Nephron (organoid): ENCODE data around the gene ARHGAP29.

Experiments used
- H3K27ac Mint-ChIP-seq, 3 experiments: 2 replicates each; pipeline ENCODE4 v1.8.0; 2020; ENCODE audit warnings: mixed read lengths in 3 of 3, mild to moderate bottlenecking in 2 of 3, moderate library complexity in 1 of 3
- H3K27me3 Mint-ChIP-seq: 2 replicates; pipeline ENCODE4 v1.8.0; 2021; ENCODE audit warnings: low read depth, mild to moderate bottlenecking, moderate library complexity, mixed read lengths
- H3K36me3 Mint-ChIP-seq: 2 replicates; pipeline ENCODE4 v1.8.0; 2020; ENCODE audit warnings: low read depth, mixed read lengths
- H3K4me1 Mint-ChIP-seq: 2 replicates; pipeline ENCODE4 v1.8.0; 2020; ENCODE audit warnings: mixed read lengths
- H3K4me3 Mint-ChIP-seq, 3 experiments: 2 replicates each; pipeline ENCODE4 v1.8.0; 2020; ENCODE audit warnings: mild to moderate bottlenecking in 3 of 3, mixed read lengths in 3 of 3, moderate library complexity in 2 of 3
- H3K9me3 Mint-ChIP-seq: 2 replicates; pipeline ENCODE4 v1.8.0; 2020; ENCODE audit warnings: mixed read lengths
- CTCF ChIP-seq, 3 experiments: fragments of 200-600 bp; sonication (generic); IDR thresholded peaks; one replicate each; pipeline ENCODE4 v1.5.0; 2021; ENCODE audit warnings: antibody characterized with exemption in 3 of 3; ENCODE audit not compliant: unreplicated experiment in 3 of 3

The ARHGAP29 gene

GRCh38 chr1:94130851-94131595, 106.4 kb downstream of the ARHGAP29 start:
- peaks cover 13% of the 10 kb centered on the region for H3K9me3 Mint-ChIP-seq
- no peaks in the 10 kb centered on the region for H3K27me3 Mint-ChIP-seq
- H3K27ac Mint-ChIP-seq: peak overlapping the region in 2 of 3 experiments; percentile 36 to 94
- peaks cover 8% of the 10 kb centered on the region for H3K36me3 Mint-ChIP-seq
- H3K4me3 Mint-ChIP-seq: no peak overlapping the region
- no peak for TF ChIP-seq CTCF (IDR thresholded peaks at IDR 0.05; ENCODE audit: unreplicated experiment in 3 of 3)
- peaks cover 24% of the 10 kb centered on the region for H3K4me1 Mint-ChIP-seq

DNA sequence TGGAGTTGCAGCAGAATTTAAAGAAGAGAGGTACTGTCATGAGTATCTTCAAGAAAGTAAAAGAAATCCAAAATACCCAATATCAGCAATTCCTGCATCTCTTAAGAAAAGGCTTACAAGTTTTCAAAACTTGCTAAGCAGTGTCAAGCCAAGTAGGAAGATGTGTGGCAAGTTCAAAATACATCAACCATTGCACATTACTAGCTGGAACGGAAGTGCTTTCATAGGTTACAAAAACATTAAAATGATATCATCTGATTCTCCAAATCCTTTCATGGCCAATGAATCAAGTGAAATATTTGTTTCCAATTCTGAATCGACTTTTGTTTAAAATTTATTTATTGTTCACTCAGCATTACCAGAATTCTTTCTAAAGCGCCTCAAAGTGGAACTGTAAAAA, 110.7 kb downstream of the ARHGAP29 start:
- peak overlapping the region; percentile 22 to 94 (median 42) for H3K27ac Mint-ChIP-seq
- H3K4me1 Mint-ChIP-seq: peaks cover 29% of the 10 kb centered on the region
- H3K36me3 Mint-ChIP-seq: no peaks in the 10 kb centered on the region
- H3K4me3 Mint-ChIP-seq: no peak overlapping the region
- H3K9me3 Mint-ChIP-seq: no peaks in the 10 kb centered on the region
- TF ChIP-seq CTCF (IDR thresholded peaks at IDR 0.05; ENCODE audit: unreplicated experiment in 3 of 3): no peak
- no peaks in the 10 kb centered on the region for H3K27me3 Mint-ChIP-seq

DNA sequence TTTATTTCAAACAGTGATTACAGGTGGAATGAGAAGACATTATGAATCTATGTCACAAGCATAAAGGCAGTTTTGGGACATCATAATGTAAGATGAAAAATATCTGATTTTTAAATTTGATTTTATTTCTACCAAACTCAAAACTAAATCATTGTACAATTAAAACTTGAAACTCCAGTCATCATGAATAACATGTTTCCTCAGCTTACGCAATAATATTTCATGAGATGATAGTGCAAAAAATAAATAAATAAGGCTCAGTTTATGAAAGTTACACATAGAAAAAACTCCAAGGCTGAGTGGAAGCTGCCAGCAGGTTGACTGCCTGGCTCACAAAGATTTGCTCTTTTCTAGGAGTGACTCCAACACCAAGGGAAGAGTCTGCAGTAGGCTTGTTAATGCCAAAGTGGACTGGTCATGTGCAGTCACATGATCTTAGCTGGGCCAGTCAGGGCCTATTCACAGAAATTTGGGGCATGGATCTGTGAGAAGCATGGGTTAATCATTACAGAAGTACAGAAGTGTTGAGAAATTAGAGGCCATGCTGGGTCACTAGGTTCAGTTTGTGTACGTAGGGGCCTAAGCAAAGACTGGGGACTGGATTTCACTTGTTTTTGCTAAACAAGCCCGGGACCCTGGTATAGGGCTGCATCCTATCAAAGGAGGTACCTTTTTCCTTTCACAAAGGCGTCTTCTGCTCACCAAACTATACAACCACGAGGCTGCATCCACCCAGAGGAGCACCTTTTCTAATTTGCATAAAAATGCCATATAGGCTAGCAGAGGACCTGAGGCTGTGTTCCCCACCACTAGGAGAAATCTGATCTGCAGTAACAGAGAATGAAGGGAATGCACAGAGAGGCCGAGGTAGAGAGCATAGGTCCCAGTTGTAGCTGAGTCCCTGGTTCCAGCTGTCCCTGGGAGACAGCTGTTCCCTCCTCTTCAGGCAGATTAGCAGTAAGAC, 111.6 kb downstream of the ARHGAP29 start:
- no peaks in the 10 kb centered on the region for H3K27me3 Mint-ChIP-seq
- TF ChIP-seq CTCF (IDR thresholded peaks at IDR 0.05; ENCODE audit: unreplicated experiment in 3 of 3): no peak
- peak overlapping the region; percentile 22 to 94 (median 42) for H3K27ac Mint-ChIP-seq
- peaks cover 33% of the 10 kb centered on the region for H3K4me1 Mint-ChIP-seq
- no peak overlapping the region for H3K4me3 Mint-ChIP-seq
- H3K9me3 Mint-ChIP-seq: no peaks in the 10 kb centered on the region
- no peaks in the 10 kb centered on the region for H3K36me3 Mint-ChIP-seq

DNA sequence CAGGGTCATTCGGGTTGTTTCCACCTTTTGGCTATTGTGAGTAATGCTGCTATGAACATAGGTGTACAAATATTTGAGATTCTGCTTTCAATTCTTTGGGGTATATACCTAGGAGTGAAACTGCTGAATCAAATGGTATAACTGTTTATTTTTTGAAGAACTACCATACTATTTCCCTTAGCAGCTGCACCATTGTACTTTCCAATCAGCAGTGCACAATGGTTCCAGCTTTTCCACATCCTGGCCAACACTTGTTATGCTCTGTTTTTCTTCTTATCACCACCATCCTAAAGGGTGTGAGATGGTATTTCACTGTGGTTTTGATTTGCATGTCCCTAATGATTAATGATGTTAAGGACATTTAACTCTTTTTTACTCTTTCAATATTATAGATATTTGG, 112.8 kb downstream of the ARHGAP29 start:
- Mint-ChIP-seq H3K27me3 (no peaks in the 10 kb centered on the region), H3K27ac (peak overlapping the region in 2 of 3 experiments; percentile 17 to 25), H3K9me3 (no peaks in the 10 kb centered on the region), H3K4me3 (no peak overlapping the region), H3K4me1 (peaks cover 42% of the 10 kb centered on the region), H3K36me3 (no peaks in the 10 kb centered on the region)
- no peak for TF ChIP-seq CTCF (IDR thresholded peaks at IDR 0.05; ENCODE audit: unreplicated experiment in 3 of 3)

GRCh38 chr1:94122201-94122970, 115.0 kb downstream of the ARHGAP29 start:
- Mint-ChIP-seq H3K36me3 (no peaks in the 10 kb centered on the region), H3K4me3 (no peak overlapping the region), H3K27me3 (no peaks in the 10 kb centered on the region), H3K4me1 (peaks cover 51% of the 10 kb centered on the region), H3K9me3 (no peaks in the 10 kb centered on the region), H3K27ac (peak overlapping the region in 1 of 3 experiments; percentile 63)
- TF ChIP-seq CTCF (IDR thresholded peaks at IDR 0.05; ENCODE audit: unreplicated experiment in 3 of 3): no peak
